ENCODE results near the gene ACAP3. TPM values are rescaled to one million over a fixed set of nuclear protein-coding genes. Genes with fewer than 3 reads are reported as not detected.

ACAP3 gene
- total RNA-seq, 4 donors from 2014 or later = 98.8 to 189 (median 115) TPM

DNA sequence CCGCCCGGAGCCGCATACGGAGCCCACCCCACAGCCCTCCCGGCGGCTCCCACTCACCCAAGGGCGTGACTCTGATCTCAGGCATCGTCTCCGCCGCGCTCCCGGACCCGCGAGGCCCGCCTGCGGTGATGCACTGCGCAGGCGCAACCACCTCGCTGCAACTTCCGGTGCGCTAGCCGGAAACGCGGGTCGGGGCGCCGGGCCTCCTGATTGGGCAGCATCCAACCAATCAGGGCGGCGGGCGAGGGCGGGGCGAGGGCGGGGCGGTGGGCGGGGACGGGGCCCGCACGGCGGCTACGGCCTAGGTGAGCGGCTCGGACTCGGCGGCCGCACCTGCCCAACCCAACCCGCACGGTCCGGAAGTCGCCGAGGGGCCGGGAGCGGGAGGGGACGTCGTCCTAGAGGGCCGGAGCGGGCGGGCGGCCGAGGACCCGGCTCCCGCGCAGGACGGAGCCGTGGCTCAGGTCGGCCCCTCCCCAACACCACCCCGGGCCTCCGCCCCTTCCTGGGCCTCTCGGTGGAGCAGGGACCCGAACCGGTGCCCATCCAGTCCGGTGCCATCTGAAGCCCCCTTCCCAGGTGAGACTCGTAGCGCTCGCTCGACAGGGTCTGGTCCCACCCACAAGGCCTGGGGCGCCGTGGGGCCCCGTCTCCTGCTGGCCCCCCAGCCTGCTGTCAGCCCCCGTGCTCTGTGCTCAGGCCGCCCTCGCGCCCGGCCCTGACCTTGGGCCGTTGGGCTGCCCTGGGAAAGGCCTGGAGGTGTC lies 17.0 kb upstream of the ACAP3 start, which contains the start of the genes CPTP and INTS11:
CPTP (plus strand) TSS at position 279 of the 764 bp plus-strand sequence. CDS start 2,109 bp downstream, outside the sequence.
INTS11 (minus strand) TSS at position 137 of the 764 bp plus-strand sequence; CDS start at position 85, 52 bp downstream.
- DNase-seq (ENCODE audit: low spot score in 2 of 2) = peak; percentile 86 to 99
- intact Hi-C loops (cut with DNase I; ENCODE audit: low total_unique reads) = no loop called here
- 0 to 3% methylated on average over 20 to 31 of the region's 84 CpGs for WGBS, 2 donors
- TF ChIP-seq CTCF (IDR thresholded peaks at IDR 0.05) (no peak), POLR2A (IDR thresholded peaks at IDR 0.05) (peak in 1 of 2 donors; percentile 38)
- H3K4me3 ChIP-seq (ENCODE audit: low read depth, poor library complexity, severe bottlenecking) = peak within 1 kb of the TSS; percentile 70

- TF ChIP-seq POLR2A (IDR thresholded peaks at IDR 0.05) (no peak), CTCF (IDR thresholded peaks at IDR 0.05) (no peak)
Observed at GRCh38 chr1:1324084-1324523, 16.4 kb upstream of the ACAP3 start.

DNA sequence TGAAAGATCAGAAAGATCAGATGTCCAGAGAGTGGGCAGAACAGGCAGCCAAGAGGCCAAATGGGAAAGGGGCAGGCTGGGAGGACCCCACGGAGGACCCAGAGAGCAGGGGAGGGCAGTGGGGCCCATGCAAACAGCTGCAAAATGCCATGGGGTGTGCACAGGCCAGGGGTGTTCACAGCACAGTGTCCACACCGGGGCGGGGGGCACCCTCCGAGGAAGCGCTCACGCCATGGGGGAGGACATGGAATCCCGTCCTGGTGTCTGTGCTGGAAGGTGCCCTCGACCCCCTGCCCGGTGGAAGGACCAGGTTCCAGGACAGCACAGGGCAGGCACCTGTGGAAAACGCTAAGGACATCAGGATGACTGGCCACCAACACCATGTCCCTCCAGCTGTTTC lies 15.2 kb upstream of the ACAP3 start:
- intact Hi-C loops (cut with DNase I; ENCODE audit: low total_unique reads) = no loop called here
- H3K4me3 ChIP-seq (ENCODE audit: low read depth, poor library complexity, severe bottlenecking) = no peak overlapping the region
- no peak for DNase-seq (ENCODE audit: low spot score in 2 of 2)
- 84 to 91% methylated on average over 10 of the region's 10 CpGs for WGBS, 2 donors
- TF ChIP-seq POLR2A (IDR thresholded peaks at IDR 0.05) (no peak), CTCF (IDR thresholded peaks at IDR 0.05) (no peak)

More at GRCh38 chr1:1324084-1324523, 16.4 kb upstream of the ACAP3 start:
- no peak for DNase-seq (ENCODE audit: low spot score in 2 of 2)
- intact Hi-C loops (cut with DNase I; ENCODE audit: low total_unique reads) = no loop called here
- H3K4me3 ChIP-seq (ENCODE audit: low read depth, poor library complexity, severe bottlenecking) = peak overlapping the region; percentile 70
- WGBS, 2 donors = 0 to 1% methylated on average over 25 to 27 of the region's 41 CpGs

DNA sequence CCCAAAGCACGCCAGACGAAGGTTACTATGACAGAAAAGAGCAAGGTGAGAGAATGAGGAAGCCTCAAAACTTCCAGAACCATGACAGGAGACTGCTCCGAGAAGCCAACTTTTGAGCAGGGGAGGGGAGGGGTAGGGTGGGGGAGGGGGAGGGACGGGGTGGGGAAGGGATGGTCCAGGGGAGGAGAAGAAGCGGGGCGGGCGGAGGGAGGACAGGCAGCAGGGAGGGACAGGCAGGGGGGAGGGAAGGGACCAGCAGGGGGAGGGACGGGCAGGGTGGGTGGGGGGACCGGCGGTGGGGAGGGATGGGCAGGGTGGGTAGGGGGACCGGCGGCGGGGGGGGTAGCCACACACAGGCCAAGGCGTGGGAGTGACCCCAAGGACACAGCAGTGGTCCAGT lies 14.7 kb upstream of the ACAP3 start:
- TF ChIP-seq CTCF (IDR thresholded peaks at IDR 0.05) = no peak
- TF ChIP-seq POLR2A (IDR thresholded peaks at IDR 0.05) = no peak
- 86 to 87% methylated on average over 8 to 9 of the region's 14 CpGs for WGBS, 2 donors
- H3K4me3 ChIP-seq (ENCODE audit: low read depth, poor library complexity, severe bottlenecking) = no peak overlapping the region
- intact Hi-C loops (cut with DNase I; ENCODE audit: low total_unique reads) = no loop called here
- DNase-seq (ENCODE audit: low spot score in 2 of 2) = no peak

GRCh38 chr1:1321477-1321876 lies 13.7 kb upstream of the ACAP3 start:
- no peak overlapping the region for H3K4me3 ChIP-seq (ENCODE audit: low read depth, poor library complexity, severe bottlenecking)
- TF ChIP-seq POLR2A (IDR thresholded peaks at IDR 0.05) (no peak), CTCF (IDR thresholded peaks at IDR 0.05) (no peak)
- 85 to 93% methylated on average over 3 to 8 of the region's 8 CpGs for WGBS, 2 donors
- no peak for DNase-seq (ENCODE audit: low spot score in 2 of 2)
- intact Hi-C loops (cut with DNase I; ENCODE audit: low total_unique reads) = no loop called here

Data from lower leg skin (tissue), 4 donors.